Lower lobe of right lung (tissue), 2 donors: ENCODE data around the gene FCRLA. TPM values are rescaled to one million over a fixed set of nuclear protein-coding genes. Genes with fewer than 3 reads are reported as not detected.
"Not testable (repeated sequence)": the region's sequence is repeated elsewhere in the genome, so short reads cannot be mapped to it uniquely, and the experiment has no call there.

Experiments
- ATAC-seq, 2 donors: fragments of 200-7000 bp; cut with Tn5 transposase; one replicate each; pipeline ENCODE4 v1.9.1; 2020 to 2022; ENCODE audit warnings: mild to moderate bottlenecking in 2 of 2, moderate library complexity in 2 of 2
- DNase-seq: peaks from one replicate; pipeline ENCODE4 v3.0.0-alpha.2; 2020
- H3K27ac ChIP-seq: fragments of 200-600 bp; one replicate; pipeline ENCODE4 v1.8.0; 2022
- H3K27me3 ChIP-seq: fragments of 200-600 bp; one replicate; pipeline ENCODE4 v1.8.0; 2022; ENCODE audit warnings: low read depth
- H3K36me3 ChIP-seq: fragments of 200-600 bp; one replicate; pipeline ENCODE4 v1.8.0; 2022; ENCODE audit warnings: mild to moderate bottlenecking
- H3K4me1 ChIP-seq: fragments of 200-600 bp; one replicate; pipeline ENCODE4 v1.8.0; 2022
- H3K4me3 ChIP-seq: fragments of 200-600 bp; one replicate; pipeline ENCODE4 v1.8.0; 2022; ENCODE audit warnings: mild to moderate bottlenecking
- H3K9me3 ChIP-seq: fragments of 200-600 bp; one replicate; pipeline ENCODE4 v1.8.0; 2022
- intact Hi-C: fragments of 100-400 bp; cut with DNase I; formaldehyde crosslinking; loops from one replicate; pipeline ENCODE4 v1.11.0; 2022
- long read RNA-seq: library from polyadenylated mRNA; unstranded; transcript quantifications from one replicate; pipeline ENCODE4 v2.0.0, GENCODE V29; 2021
- total RNA-seq: library from RNA; stranded (reverse); fragmentation: NEBNext Ultra II Directional; extraction: Animal tissue kit (Norgen Biotek cat#: 25700); gene quantifications from one replicate; pipeline ENCODE4 v1.2.1, GENCODE V29; 2021
- TF ChIP-seq, protein P1 (sequence below): fragments of 200-600 bp; IDR thresholded peaks from one replicate; pipeline ENCODE4 v1.8.0; 2022; ENCODE audit warnings: antibody characterized with exemption, mild to moderate bottlenecking
- donor health status: DM: no; HTN: yes; CAD: no; lungs with severe emphysema.

FCRLA gene, protein sequence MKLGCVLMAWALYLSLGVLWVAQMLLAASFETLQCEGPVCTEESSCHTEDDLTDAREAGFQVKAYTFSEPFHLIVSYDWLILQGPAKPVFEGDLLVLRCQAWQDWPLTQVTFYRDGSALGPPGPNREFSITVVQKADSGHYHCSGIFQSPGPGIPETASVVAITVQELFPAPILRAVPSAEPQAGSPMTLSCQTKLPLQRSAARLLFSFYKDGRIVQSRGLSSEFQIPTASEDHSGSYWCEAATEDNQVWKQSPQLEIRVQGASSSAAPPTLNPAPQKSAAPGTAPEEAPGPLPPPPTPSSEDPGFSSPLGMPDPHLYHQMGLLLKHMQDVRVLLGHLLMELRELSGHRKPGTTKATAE
- 0.32 TPM for total RNA-seq
- long read RNA-seq: 0 reads

DNA sequence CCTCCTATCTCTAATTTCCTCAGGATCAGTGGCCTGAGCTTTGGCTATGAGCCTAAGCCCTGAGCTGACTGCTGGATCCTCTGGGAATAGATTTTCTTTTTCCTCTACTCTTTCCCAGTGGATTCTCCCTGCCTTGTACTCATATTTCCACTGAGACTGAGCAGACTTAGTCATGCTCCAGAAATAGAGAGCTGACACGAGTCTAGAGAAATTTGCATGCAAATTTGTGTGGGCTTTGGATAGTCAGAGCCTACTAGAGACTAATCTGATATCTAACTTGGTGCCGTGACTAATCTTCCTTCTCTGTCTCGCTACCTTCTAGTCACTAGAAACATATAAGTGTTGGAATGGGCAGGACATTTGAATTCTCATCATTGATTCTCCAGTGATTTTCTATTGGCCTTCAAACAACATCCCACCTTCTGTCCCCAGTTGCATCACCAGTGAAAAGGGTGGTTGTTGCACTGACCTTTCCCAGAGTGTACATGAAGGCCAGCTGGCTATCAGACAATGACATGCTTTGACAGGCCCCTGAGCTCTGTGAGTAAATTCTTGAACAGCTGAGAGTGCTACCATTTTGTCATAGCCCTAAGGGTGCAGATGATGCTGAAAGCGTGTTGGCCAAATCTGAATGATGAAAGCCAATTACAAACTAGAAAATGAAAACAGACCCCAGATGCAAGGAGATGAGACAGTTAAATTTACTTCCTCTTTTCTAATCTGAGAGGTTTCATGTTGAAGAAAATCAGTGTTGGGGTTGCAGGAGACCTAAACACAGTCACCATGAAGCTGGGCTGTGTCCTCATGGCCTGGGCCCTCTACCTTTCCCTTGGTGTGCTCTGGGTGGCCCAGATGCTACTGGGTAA lies at the start of gene FCRLA:
Gene FCRLA, plus strand, starts transcription at position 748 of the 866 bp plus-strand sequence. Its CDS starts 36 bp downstream, at position 784.
- intact Hi-C loops: no loop called here
- Histone ChIP-seq H3K27me3 (no peaks in the 10 kb centered on the region), H3K9me3 (no peaks in the 10 kb centered on the region), H3K27ac (no peak within 1 kb of the TSS), H3K4me3 (no peak within 1 kb of the TSS), H3K4me1 (no peaks in the 10 kb centered on the region), H3K36me3 (no peaks in the 10 kb centered on the region)
- DNase-seq: no peak
- no peak for ATAC-seq
- TF ChIP-seq, protein P1, sequence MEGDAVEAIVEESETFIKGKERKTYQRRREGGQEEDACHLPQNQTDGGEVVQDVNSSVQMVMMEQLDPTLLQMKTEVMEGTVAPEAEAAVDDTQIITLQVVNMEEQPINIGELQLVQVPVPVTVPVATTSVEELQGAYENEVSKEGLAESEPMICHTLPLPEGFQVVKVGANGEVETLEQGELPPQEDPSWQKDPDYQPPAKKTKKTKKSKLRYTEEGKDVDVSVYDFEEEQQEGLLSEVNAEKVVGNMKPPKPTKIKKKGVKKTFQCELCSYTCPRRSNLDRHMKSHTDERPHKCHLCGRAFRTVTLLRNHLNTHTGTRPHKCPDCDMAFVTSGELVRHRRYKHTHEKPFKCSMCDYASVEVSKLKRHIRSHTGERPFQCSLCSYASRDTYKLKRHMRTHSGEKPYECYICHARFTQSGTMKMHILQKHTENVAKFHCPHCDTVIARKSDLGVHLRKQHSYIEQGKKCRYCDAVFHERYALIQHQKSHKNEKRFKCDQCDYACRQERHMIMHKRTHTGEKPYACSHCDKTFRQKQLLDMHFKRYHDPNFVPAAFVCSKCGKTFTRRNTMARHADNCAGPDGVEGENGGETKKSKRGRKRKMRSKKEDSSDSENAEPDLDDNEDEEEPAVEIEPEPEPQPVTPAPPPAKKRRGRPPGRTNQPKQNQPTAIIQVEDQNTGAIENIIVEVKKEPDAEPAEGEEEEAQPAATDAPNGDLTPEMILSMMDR: no peak

DNA sequence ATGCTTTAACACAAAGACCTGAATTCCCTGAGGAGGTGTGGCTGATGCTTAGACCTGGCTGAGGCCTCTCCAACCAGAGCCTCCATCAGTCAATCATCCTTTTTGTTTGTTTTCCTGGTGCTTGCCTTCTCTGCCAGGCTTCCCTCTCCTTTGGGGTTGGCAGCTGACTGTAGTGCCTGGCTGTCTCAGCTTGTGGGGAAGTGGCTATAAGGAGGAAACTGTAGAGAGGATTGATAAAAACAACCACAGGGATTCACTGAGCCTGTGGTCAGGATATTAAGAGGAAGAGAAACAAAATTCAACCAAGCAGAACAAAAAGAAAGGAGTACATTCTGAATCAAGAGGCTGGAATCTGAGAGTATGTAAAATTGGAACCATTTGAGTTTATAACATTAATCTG lies 48.5 kb upstream of the FCRLA start:
- H3K36me3 ChIP-seq, intact Hi-C loops, H3K27me3 ChIP-seq, H3K9me3 ChIP-seq, H3K4me3 ChIP-seq, H3K27ac ChIP-seq, DNase-seq, H3K4me1 ChIP-seq: not testable (repeated sequence)
- ATAC-seq: peak; percentile 66 to 77

DNA sequence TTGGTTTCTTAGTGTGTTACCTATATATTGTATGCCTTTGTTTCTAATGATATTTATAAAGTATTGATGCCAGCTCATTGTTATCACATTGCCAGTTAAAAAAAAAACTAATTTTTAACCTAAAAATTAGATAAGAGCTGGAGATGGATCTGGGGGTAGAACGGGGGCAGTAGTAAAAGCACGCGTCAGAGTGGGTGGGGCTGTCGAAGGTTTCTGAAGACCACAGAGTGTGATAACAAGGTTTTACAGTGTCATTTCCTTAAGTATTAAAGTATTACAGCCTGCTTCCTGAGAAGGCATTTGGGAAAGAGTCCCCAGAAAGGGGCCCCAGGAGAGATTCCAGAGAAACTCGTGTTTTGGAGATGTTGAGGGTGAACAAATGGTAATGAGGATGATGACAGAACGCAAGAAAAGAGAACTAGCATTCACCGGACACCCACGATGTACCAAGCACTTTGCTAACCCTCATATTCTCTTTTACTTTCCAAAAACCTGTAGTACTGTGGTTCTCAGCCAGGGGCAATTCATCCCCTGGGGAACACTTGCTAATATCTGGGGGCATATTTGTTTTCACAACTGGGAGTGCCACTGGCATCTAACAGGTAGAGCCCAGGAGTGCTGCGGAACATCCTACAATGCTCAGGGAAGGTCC lies 45.2 kb upstream of the FCRLA start:
- DNase-seq, H3K9me3 ChIP-seq, H3K36me3 ChIP-seq, H3K4me3 ChIP-seq, H3K27me3 ChIP-seq, H3K4me1 ChIP-seq, intact Hi-C loops, H3K27ac ChIP-seq: not testable (repeated sequence)
- peak; percentile 56 to 76 for ATAC-seq

DNA sequence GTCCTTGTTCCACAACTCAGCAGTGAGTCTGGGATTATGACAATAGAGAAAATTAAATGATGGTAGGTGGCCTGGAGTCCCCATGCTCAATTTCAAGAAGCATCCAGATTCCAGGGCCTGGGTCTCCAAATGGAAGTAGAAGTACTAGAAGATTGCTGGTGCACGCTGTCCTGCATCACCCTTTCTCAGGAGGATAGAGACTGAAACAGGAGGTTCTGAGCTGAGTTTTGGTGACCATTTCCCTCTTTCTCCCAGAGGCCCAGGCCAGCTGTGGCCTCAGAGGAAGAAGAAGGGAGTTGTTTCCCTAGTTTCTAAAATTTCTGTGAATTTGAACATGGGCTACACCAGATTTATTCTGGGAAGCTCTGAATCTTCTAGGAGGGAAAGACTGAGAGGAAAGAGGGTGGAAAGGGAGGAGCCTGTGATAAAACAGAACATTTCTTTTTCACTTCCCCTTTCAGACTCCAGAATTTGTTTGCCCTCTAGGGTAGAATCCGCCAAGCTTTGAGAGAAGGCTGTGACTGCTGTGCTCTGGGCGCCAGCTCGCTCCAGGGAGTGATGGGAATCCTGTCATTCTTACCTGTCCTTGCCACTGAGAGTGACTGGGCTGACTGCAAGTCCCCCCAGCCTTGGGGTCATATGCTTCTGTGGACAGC lies 44.2 kb upstream of the FCRLA start, which contains the start of gene FCGR2B:
Gene FCGR2B, plus strand, starts transcription at position 460 of the 656 bp plus-strand sequence. Its CDS starts 99 bp downstream, at position 559.
- H3K27me3 ChIP-seq, H3K36me3 ChIP-seq, DNase-seq, H3K4me1 ChIP-seq, intact Hi-C loops, H3K4me3 ChIP-seq, H3K27ac ChIP-seq, H3K9me3 ChIP-seq: not testable (repeated sequence)
- peak; percentile 46 to 74 for ATAC-seq

DNA sequence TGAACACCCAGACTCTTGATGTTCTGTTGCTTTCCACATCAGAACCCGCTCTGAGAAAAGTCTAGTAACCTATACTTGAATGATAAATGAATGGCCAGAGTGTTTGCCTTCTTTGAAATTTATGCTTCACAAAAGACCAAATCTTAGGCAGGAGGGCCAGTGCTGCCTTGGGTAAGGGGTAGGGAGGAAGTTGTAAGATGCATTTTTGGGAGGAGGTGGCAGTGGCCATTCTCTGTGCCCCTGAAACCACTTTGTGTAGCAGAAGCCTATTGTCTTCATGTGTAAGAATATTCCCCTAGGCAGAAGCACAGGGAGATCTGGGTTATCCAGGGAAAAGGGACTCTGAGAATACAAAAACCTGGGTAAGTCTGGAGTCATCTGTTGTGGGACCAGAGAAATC lies 43.5 kb upstream of the FCRLA start:
- H3K27ac ChIP-seq, H3K27me3 ChIP-seq, H3K4me1 ChIP-seq, DNase-seq, ATAC-seq, H3K36me3 ChIP-seq, H3K9me3 ChIP-seq, intact Hi-C loops, H3K4me3 ChIP-seq: not testable (repeated sequence)

DNA sequence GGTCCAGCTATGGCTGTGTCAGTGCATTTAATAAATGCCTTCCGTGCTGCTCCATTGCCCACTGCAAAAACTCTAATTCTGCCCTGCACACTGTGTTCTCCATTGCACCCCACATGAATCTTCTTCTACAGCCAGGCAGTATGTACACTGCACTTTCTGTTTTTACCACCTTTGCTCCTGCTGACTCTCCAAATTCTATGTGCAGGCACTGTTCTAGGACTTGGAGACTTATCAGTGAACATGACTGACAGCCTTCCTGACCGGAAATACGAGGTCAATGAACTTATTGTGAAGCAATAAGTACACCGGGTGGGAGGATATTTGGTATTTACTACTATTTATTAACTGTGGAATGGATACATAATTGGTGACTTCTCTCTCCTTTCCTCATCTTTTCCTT lies 42.3 kb upstream of the FCRLA start:
- H3K9me3 ChIP-seq, intact Hi-C loops, DNase-seq, H3K36me3 ChIP-seq, ATAC-seq, H3K4me3 ChIP-seq, H3K27me3 ChIP-seq, H3K4me1 ChIP-seq, H3K27ac ChIP-seq: not testable (repeated sequence)

DNA sequence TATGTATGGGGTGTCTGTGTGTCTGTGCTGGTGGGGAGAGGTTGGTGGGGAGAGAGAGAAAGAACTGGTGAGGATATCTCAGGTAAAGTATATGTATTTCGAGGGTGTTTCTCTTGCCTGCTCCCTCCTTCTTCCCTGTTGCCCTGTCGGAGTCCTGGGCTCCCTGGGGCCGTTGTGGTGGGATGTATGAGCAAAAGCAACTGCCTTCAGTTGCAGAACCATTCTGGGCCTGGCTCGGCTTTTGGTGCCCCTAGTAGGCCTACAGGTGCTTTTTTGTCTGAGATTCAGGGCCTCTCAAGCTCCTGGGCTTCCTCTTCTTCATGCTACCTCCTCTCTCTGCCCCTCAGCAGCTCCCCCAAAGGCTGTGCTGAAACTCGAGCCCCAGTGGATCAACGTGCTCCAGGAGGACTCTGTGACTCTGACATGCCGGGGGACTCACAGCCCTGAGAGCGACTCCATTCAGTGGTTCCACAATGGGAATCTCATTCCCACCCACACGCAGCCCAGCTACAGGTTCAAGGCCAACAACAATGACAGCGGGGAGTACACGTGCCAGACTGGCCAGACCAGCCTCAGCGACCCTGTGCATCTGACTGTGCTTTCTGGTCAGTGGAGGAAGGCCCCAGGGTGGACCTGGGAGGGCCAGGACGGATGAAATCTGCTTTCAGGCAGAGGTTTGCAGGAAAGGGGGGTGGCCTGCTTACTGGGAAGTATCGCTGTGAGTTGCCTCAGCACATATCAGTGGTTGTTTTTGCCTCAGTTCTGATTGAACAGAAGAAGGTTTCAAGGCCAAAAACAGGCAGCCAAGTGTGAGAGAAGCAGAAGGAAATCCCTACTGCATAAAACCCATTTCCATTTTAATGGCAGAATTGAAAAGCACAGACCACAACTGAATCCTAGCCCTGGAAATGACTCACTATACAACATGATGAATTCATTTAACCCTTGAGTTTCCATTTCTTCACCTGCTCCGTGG lies 35.7 kb upstream of the FCRLA start:
- H3K27ac ChIP-seq, H3K4me3 ChIP-seq, DNase-seq, intact Hi-C loops, H3K27me3 ChIP-seq, H3K36me3 ChIP-seq, H3K9me3 ChIP-seq, H3K4me1 ChIP-seq, ATAC-seq: not testable (repeated sequence)

DNA sequence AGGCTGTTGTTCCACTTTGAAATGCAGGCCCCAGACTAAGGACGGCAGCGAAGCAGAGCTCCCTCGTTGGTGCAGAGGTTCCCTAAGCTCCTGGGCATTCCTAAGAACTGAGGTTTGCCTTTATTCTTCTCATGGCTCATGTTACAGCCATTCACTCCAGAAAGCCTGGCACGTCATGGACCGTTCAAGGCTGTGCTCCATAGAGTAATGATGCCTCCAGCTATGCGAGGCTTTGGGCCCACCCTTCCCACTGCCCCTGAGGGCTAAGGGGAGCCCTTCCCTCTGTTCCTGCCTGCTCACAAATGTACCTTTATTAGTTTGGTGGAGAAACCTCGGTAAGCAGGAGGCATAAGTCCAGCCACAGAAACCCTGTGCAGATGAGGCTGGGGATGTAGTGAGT lies 33.6 kb upstream of the FCRLA start:
- intact Hi-C loops, DNase-seq, H3K4me3 ChIP-seq, H3K4me1 ChIP-seq, H3K9me3 ChIP-seq, H3K27ac ChIP-seq, ATAC-seq, H3K27me3 ChIP-seq, H3K36me3 ChIP-seq: not testable (repeated sequence)

DNA sequence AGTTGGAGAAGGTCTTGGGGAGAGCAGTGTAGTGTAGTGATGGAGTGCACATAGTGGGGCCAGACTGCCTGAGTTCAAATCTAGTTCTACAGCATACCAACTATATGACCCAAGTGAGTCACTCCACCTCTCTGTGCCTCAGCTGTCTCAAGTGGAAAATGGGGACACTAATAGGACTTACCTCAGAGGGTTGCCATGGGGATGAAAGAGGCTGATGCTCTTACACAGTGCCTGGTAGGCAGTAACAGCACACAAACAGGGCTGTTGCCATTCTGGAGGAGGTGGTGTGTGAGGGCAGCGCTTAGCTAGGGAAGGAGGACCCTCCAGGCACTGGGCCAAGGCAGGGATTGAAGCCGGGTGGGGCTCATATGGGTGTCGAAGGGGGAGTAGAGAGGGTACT lies 32.6 kb upstream of the FCRLA start:
- H3K4me1 ChIP-seq, H3K27me3 ChIP-seq, H3K36me3 ChIP-seq, H3K4me3 ChIP-seq, H3K9me3 ChIP-seq, ATAC-seq, intact Hi-C loops, H3K27ac ChIP-seq, DNase-seq: not testable (repeated sequence)

DNA sequence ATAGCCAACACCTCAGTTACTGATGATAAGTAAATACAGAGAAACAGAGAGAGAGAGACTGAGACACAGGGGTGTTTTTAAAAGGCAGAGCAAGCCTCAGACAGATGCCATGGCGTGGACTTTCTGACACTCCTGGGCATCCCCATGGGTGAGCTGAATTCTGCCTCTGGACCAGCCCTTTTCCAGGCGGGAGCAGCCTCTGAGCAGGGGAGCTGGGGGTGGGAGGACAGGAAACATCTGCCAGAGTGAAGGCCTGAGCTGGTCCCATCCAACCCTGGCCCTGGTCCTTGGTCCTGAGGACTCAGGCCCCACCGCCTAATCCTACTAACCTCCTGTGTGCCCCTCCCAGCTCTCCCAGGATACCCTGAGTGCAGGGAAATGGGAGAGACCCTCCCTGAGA lies 32.1 kb upstream of the FCRLA start:
- intact Hi-C loops, H3K9me3 ChIP-seq, H3K36me3 ChIP-seq, H3K4me1 ChIP-seq, H3K27me3 ChIP-seq, H3K27ac ChIP-seq, DNase-seq, H3K4me3 ChIP-seq: not testable (repeated sequence)
- peak in 1 of 2 donors; percentile 25 for ATAC-seq
